ENCODE measurements around the gene POU2F1. TPM values are rescaled to one million over a fixed set of nuclear protein-coding genes. Genes with fewer than 3 reads are reported as not detected.

Gene POU2F1
- total and polyA plus RNA-seq, 2 donors (not counting 1 experiment from before 2014, with no cell fraction given), result 5.2 to 48.8 TPM

DNA sequence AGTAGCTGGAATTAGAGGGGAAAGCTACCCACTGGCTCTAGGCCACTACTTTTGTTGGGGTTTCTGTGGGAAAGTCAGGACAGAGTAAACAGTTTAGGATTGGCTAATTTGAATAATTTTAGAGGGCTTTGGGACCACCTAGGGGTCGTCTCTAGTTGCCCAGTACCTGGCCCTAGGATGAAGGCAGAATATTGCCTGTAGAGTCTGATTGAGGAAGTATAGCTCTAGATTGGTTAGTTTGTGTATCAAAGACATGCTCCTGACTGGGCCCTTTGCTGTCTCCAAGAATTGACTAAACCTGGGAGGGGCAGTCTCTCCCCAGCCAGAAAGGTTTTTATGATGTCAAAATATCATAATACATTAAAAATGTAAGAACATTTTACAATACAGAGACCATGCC, 142.0 kb downstream of the POU2F1 start:
- Histone ChIP-seq H3K9ac (ENCODE audit: low read length) (no peak overlapping the region), H3K4me3 (ENCODE audit: control extremely low read depth in 1 of 5, extremely low read depth in 1 of 5, insufficient read depth in 1 of 5, low read depth in 2 of 5, low read length in 4 of 5) (no peak overlapping the region), H3K79me2 (ENCODE audit: control insufficient read depth, insufficient read depth, low read length) (peaks cover 58% of the 10 kb centered on the region), H3K27ac (ENCODE audit: low read length in 2 of 2) (no peak overlapping the region), H3K9me3 (ENCODE audit: control extremely low read depth in 1 of 3, control insufficient read depth in 2 of 3, insufficient read depth in 1 of 3, low read length in 2 of 3) (peaks cover 0 to 4% (median 0%) of the 10 kb centered on the region in 3 donors), H3K36me3 (replicated peaks in 1 of 2; ENCODE audit: control extremely low read depth in 1 of 2, control insufficient read depth in 1 of 2, extremely low read depth in 1 of 2, insufficient read depth in 2 of 2, low read length in 1 of 2) (peaks cover 5 to 16% of the 10 kb centered on the region in 2 experiments), H2AFZ (ENCODE audit: insufficient read depth, low read depth, low read length, poor library complexity, severe bottlenecking) (no peak overlapping the region), H4K20me1 (ENCODE audit: control insufficient read depth, insufficient read depth, low read length, poor library complexity, severe bottlenecking) (peaks cover 35% of the 10 kb centered on the region), H3K4me1 (ENCODE audit: control insufficient read depth in 2 of 2, insufficient read depth in 2 of 2, low read length in 2 of 2) (peaks cover 2 to 3% of the 10 kb centered on the region in 2 donors), H3K4me2 (replicated peaks; ENCODE audit: low read depth, low read length, poor library complexity, severe bottlenecking) (no peak overlapping the region), H3K27me3 (replicated peaks in 1 of 4; ENCODE audit: control extremely low read depth in 1 of 4, control insufficient read depth in 3 of 4, insufficient read depth in 4 of 4, low read length in 3 of 4) (no peaks in the 10 kb centered on the region)
- CTCF ChIA-PET, result interaction anchor here (0.9 to 1.4 kb wide), 3 partner anchors 12 to 95 kb away, joined by 3 read pairs; no protein-coding TSS in a partner anchor
- Mint-ChIP-seq H3K4me1 (peaks cover 32% of the 10 kb centered on the region), H3K27ac (no peak overlapping the region), H3K4me3 (no peak overlapping the region), H3K27me3 (no peaks in the 10 kb centered on the region), H3K9me3 (ENCODE audit: insufficient read depth) (no peaks in the 10 kb centered on the region)
- ATAC-seq (ENCODE audit: low read depth) (no peak), DNase-seq (no peak)
- 93% methylated on average over 1 of the region's 1 CpG for WGBS (ENCODE audit: insufficient coverage)
- intact Hi-C loops (cut with micrococcal nuclease), result loop anchor here (2.0 kb wide), 1 partner anchor 14 kb away; no protein-coding TSS in a partner anchor
- TF ChIP-seq, protein P1, sequence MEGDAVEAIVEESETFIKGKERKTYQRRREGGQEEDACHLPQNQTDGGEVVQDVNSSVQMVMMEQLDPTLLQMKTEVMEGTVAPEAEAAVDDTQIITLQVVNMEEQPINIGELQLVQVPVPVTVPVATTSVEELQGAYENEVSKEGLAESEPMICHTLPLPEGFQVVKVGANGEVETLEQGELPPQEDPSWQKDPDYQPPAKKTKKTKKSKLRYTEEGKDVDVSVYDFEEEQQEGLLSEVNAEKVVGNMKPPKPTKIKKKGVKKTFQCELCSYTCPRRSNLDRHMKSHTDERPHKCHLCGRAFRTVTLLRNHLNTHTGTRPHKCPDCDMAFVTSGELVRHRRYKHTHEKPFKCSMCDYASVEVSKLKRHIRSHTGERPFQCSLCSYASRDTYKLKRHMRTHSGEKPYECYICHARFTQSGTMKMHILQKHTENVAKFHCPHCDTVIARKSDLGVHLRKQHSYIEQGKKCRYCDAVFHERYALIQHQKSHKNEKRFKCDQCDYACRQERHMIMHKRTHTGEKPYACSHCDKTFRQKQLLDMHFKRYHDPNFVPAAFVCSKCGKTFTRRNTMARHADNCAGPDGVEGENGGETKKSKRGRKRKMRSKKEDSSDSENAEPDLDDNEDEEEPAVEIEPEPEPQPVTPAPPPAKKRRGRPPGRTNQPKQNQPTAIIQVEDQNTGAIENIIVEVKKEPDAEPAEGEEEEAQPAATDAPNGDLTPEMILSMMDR (IDR thresholded peaks at IDR 0.05), result no peak
- POLR2A ChIA-PET, result no interaction called here

DNA sequence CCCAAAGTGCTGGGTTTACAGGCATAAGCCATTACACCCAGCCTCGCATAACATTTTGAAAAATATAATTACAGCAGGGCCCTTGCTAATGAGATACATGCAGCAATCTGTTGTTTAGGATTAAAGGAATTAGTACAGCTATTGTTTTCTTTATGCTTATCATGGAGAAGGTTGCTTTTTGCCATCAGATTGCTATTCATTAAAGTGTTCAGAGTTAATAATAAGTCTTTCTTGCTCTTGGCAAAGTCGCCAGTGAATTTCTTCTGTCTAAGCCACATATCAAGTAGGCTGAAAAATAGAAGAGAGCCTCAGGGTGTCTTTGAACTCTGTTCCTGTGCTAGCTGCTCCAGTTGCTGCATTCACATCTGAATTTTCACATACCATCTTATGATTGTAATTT, 144.1 kb downstream of the POU2F1 start:
- TF ChIP-seq EZH2 (IDR thresholded peaks at IDR 0.05; ENCODE audit: borderline replicate concordance, insufficient read depth, low read depth, low read length, poor library complexity, severe bottlenecking), result no peak
- TF ChIP-seq, protein P1 (IDR thresholded peaks at IDR 0.05), result no peak
- no CpG with 5 or more reads among the region's 2 CpGs for WGBS (ENCODE audit: insufficient coverage)
- ChIA-PET POLR2A (no interaction called here), CTCF (interaction anchor here (0.7 to 1.4 kb wide), 4 partner anchors 12 to 168 kb away, joined by 3 to 5 read pairs (median 4); no protein-coding TSS in a partner anchor)
- H3K27ac Mint-ChIP-seq, result no peak overlapping the region
- intact Hi-C loops (cut with micrococcal nuclease), result no loop called here
- H3K9me3 ChIP-seq (ENCODE audit: control extremely low read depth in 1 of 3, control insufficient read depth in 2 of 3, insufficient read depth in 1 of 3, low read length in 2 of 3), result no peaks in the 10 kb centered on the region
- H3K4me1 ChIP-seq (ENCODE audit: control insufficient read depth in 2 of 2, insufficient read depth in 2 of 2, low read length in 2 of 2), result peaks cover 2 to 3% of the 10 kb centered on the region in 2 donors
- no peak overlapping the region for H3K4me2 ChIP-seq (replicated peaks; ENCODE audit: low read depth, low read length, poor library complexity, severe bottlenecking)
- peaks cover 35% of the 10 kb centered on the region for H4K20me1 ChIP-seq (ENCODE audit: control insufficient read depth, insufficient read depth, low read length, poor library complexity, severe bottlenecking)
- no peak overlapping the region for H3K9ac ChIP-seq (ENCODE audit: low read length)
- no peak for ATAC-seq (ENCODE audit: low read depth)
- no peak overlapping the region for H2AFZ ChIP-seq (ENCODE audit: insufficient read depth, low read depth, low read length, poor library complexity, severe bottlenecking)
- H3K27me3 Mint-ChIP-seq, result no peaks in the 10 kb centered on the region
- peaks cover 27% of the 10 kb centered on the region for H3K4me1 Mint-ChIP-seq
- H3K79me2 ChIP-seq (ENCODE audit: control insufficient read depth, insufficient read depth, low read length), result peaks cover 37% of the 10 kb centered on the region
- no peaks in the 10 kb centered on the region for H3K27me3 ChIP-seq (replicated peaks in 1 of 4; ENCODE audit: control extremely low read depth in 1 of 4, control insufficient read depth in 3 of 4, insufficient read depth in 4 of 4, low read length in 3 of 4)
- no peak overlapping the region for H3K27ac ChIP-seq (ENCODE audit: low read length in 2 of 2)
- H3K9me3 Mint-ChIP-seq (ENCODE audit: insufficient read depth), result no peaks in the 10 kb centered on the region
- H3K4me3 Mint-ChIP-seq, result no peak overlapping the region
- DNase-seq, result no peak
- no peak overlapping the region for H3K4me3 ChIP-seq (ENCODE audit: control extremely low read depth in 1 of 5, extremely low read depth in 1 of 5, insufficient read depth in 1 of 5, low read depth in 2 of 5, low read length in 4 of 5)
- H3K36me3 ChIP-seq (replicated peaks in 1 of 2; ENCODE audit: control extremely low read depth in 1 of 2, control insufficient read depth in 1 of 2, extremely low read depth in 1 of 2, insufficient read depth in 2 of 2, low read length in 1 of 2), result peaks cover 13 to 19% of the 10 kb centered on the region in 2 experiments
